ENCODE measurements around the gene TEX54. TPM values are rescaled to one million over a fixed set of nuclear protein-coding genes. Genes with fewer than 3 reads are reported as not detected.

The TEX54 gene
- total RNA-seq, 2 donors from 2014 or later = 1.0 TPM; not detected in 1

GRCh38 chr11:62801071-62801470 lies 31.6 kb downstream of the TEX54 start:
- DNase-seq (ENCODE audit: low spot score) (no peak), ATAC-seq (no peak)
- peaks cover 27% of the 10 kb centered on the region for H3K36me3 Mint-ChIP-seq
- H3K27ac Mint-ChIP-seq = peak overlapping the region in 1 of 2 donors; percentile 73
- H3K4me3 Mint-ChIP-seq = no peak overlapping the region
- no peaks in the 10 kb centered on the region for H3K9me3 Mint-ChIP-seq
- H3K27me3 Mint-ChIP-seq = no peaks in the 10 kb centered on the region
- peaks cover 31 to 42% of the 10 kb centered on the region in 2 donors for H3K4me1 Mint-ChIP-seq (ENCODE audit: low read depth in 2 of 2)

DNA sequence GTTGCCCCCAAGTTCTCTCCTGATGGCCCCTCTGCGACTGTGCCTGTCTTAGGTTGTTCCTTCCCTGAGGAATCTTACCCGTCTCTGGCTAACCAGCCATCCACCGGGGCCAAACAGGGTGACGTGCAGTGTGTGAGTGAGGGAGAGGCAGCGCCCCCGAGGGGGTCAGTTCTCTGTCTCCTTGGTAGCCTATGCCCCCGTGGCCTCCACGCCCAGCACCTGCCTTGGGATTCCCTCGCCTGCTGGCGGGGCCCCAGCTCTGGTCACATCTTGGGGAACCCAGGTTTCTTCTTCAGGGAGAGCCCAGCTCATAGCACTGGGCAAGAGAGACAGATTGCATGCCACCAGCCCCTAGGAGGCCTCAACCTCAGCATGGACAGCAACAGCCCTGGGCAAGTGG lies 33.2 kb downstream of the TEX54 start:
- Mint-ChIP-seq H3K36me3 (peaks cover 37% of the 10 kb centered on the region), H3K27ac (peak overlapping the region in 1 of 2 donors; percentile 48), H3K9me3 (no peaks in the 10 kb centered on the region), H3K4me3 (no peak overlapping the region), H3K4me1 (ENCODE audit: low read depth in 2 of 2) (peaks cover 20 to 34% of the 10 kb centered on the region in 2 donors), H3K27me3 (no peaks in the 10 kb centered on the region)
- no peak for DNase-seq (ENCODE audit: low spot score)
- peak; percentile 2 to 34 for ATAC-seq

- Mint-ChIP-seq H3K27ac (peak overlapping the region in 1 of 2 donors; percentile 29), H3K36me3 (peaks cover 30% of the 10 kb centered on the region), H3K4me1 (ENCODE audit: low read depth in 2 of 2) (peaks cover 8 to 22% of the 10 kb centered on the region in 2 donors), H3K4me3 (no peak overlapping the region), H3K27me3 (no peaks in the 10 kb centered on the region), H3K9me3 (no peaks in the 10 kb centered on the region)
- DNase-seq (ENCODE audit: low spot score) (no peak), ATAC-seq (no peak)
Observed at GRCh38 chr11:62796281-62796680, 36.4 kb downstream of the TEX54 start.

DNA sequence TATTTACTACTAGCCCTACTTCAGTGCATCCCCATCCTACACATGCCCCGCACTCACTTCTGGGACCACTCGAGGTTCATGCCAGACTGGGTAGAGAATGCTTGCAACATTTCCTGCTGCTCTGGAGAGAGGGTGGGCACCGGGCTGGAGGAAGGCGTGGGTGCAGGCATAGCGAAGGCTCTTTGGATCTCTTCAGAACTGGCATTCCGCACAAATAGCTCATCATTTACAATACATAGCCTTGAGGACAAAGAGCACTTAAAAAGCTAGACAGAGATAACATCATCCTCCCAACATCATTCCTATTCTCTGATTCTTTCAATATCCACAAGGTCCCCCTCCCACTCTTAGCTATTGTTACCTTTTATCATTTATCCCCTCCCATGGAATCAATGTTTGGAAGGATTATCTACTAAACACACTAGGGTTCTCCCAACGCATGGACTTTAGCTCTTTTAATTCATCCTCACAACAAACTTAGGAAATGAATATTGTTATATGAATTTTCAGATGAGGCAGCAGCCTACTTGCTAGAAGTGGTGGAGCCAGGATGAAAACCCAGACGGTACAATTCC lies 38.4 kb downstream of the TEX54 start:
- Mint-ChIP-seq H3K27ac (peak overlapping the region; percentile 3 to 36), H3K27me3 (no peaks in the 10 kb centered on the region), H3K9me3 (no peaks in the 10 kb centered on the region), H3K4me1 (ENCODE audit: low read depth in 2 of 2) (peaks cover 21 to 31% of the 10 kb centered on the region in 2 donors), H3K36me3 (peaks cover 31% of the 10 kb centered on the region), H3K4me3 (no peak overlapping the region)
- DNase-seq (ENCODE audit: low spot score) = no peak
- ATAC-seq = no peak

- Mint-ChIP-seq H3K4me3 (peak overlapping the region; percentile 88), H3K4me1 (ENCODE audit: low read depth in 2 of 2) (peaks cover 33 to 34% of the 10 kb centered on the region in 2 donors), H3K9me3 (no peaks in the 10 kb centered on the region), H3K36me3 (peaks cover 32% of the 10 kb centered on the region), H3K27ac (peak overlapping the region; percentile 82 to 88), H3K27me3 (no peaks in the 10 kb centered on the region)
- ATAC-seq (no peak), DNase-seq (ENCODE audit: low spot score) (no peak)
Observed at GRCh38 chr11:62792202-62792575, 40.5 kb downstream of the TEX54 start.

GRCh38 chr11:62791501-62792201 lies 41.0 kb downstream of the TEX54 start, which contains the start of gene TMEM223:
Gene TMEM223, minus strand, starts transcription at chr11:62792006. Its CDS starts 12 bp downstream, at chr11:62791994.
- H3K36me3 Mint-ChIP-seq = peaks cover 32% of the 10 kb centered on the region
- H3K4me1 Mint-ChIP-seq (ENCODE audit: low read depth in 2 of 2) = peaks cover 33 to 34% of the 10 kb centered on the region in 2 donors
- peak within 1 kb of the TSS; percentile 82 to 88 for H3K27ac Mint-ChIP-seq
- H3K9me3 Mint-ChIP-seq = no peaks in the 10 kb centered on the region
- H3K27me3 Mint-ChIP-seq = no peaks in the 10 kb centered on the region
- ATAC-seq (peak; percentile 86 to 87), DNase-seq (ENCODE audit: low spot score) (peak; percentile 94)
- peak within 1 kb of the TSS; percentile 88 for H3K4me3 Mint-ChIP-seq

- H3K9me3 Mint-ChIP-seq = no peaks in the 10 kb centered on the region
- ATAC-seq (no peak), DNase-seq (ENCODE audit: low spot score) (peak; percentile 35)
- H3K27me3 Mint-ChIP-seq = no peaks in the 10 kb centered on the region
- H3K4me1 Mint-ChIP-seq (ENCODE audit: low read depth in 2 of 2) = peaks cover 34 to 41% of the 10 kb centered on the region in 2 donors
- H3K36me3 Mint-ChIP-seq = peaks cover 18% of the 10 kb centered on the region
- H3K27ac Mint-ChIP-seq = peak overlapping the region; percentile 82 to 88
- peak overlapping the region; percentile 90 for H3K4me3 Mint-ChIP-seq
Observed at GRCh38 chr11:62789576-62789975, 43.1 kb downstream of the TEX54 start.

GRCh38 chr11:62788991-62789390 lies 43.6 kb downstream of the TEX54 start:
- H3K4me1 Mint-ChIP-seq (ENCODE audit: low read depth in 2 of 2) = peaks cover 31 to 41% of the 10 kb centered on the region in 2 donors

GRCh38 chr11:62787005-62787759 lies 45.5 kb downstream of the TEX54 start, which contains the start of gene TMEM179B:
Gene TMEM179B, plus strand, starts transcription at chr11:62787402. Its CDS starts 30 bp downstream, at chr11:62787432.
- ATAC-seq = peak; percentile 90 to 92
- Mint-ChIP-seq H3K9me3 (no peaks in the 10 kb centered on the region), H3K4me3 (peak within 1 kb of the TSS; percentile 90), H3K36me3 (peaks cover 12% of the 10 kb centered on the region), H3K27ac (peak within 1 kb of the TSS; percentile 82 to 88), H3K4me1 (ENCODE audit: low read depth in 2 of 2) (peaks cover 26 to 37% of the 10 kb centered on the region in 2 donors), H3K27me3 (no peaks in the 10 kb centered on the region)
- peak; percentile 98 for DNase-seq (ENCODE audit: low spot score)

More at GRCh38 chr11:62788991-62789390, 43.6 kb downstream of the TEX54 start:
- DNase-seq (ENCODE audit: low spot score) = peak; percentile 31
- Mint-ChIP-seq H3K36me3 (peaks cover 12% of the 10 kb centered on the region), H3K9me3 (no peaks in the 10 kb centered on the region), H3K27me3 (no peaks in the 10 kb centered on the region), H3K4me3 (peak overlapping the region; percentile 90), H3K27ac (peak overlapping the region; percentile 82 to 88)
- ATAC-seq = no peak

DNA sequence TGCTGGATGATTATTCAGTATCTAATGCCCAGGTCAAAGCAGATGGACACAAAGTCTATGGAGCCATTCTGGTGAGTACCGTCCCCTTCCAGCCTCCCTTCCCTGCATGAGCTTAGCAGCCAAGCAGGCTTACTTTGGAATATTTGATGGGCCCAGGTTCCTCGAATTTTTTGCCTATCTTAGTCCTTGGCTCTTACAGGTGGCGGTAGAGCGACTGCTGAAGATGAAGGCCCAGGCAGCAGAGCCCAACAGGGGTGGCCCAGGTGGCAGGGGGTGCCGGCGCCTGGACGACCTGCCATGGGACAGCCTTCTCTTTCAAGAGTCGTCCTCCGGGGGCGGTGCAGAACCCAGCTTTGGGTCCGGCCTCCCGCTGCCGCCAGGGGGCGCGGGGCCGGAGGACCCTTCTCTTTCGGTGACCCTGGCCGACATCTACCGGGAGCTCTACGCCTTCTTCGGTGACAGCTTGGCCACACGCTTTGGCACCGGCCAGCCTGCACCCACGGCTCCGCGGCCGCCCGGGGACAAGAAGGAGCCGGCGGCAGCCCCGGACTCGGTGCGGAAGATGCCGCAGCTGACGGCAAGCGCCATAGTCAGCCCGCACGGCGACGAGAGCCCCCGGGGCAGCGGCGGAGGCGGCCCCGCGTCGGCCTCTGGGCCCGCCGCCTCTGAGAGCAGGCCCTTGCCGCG lies 46.2 kb downstream of the TEX54 start:
- Mint-ChIP-seq H3K27me3 (no peaks in the 10 kb centered on the region), H3K4me3 (peak overlapping the region; percentile 90), H3K4me1 (ENCODE audit: low read depth in 2 of 2) (peaks cover 24 to 34% of the 10 kb centered on the region in 2 donors), H3K36me3 (peaks cover 12% of the 10 kb centered on the region), H3K27ac (peak overlapping the region; percentile 82 to 88), H3K9me3 (no peaks in the 10 kb centered on the region)
- ATAC-seq (peak; percentile 85), DNase-seq (ENCODE audit: low spot score) (peak; percentile 92)

- peak; percentile 39 for DNase-seq (ENCODE audit: low spot score)
- no peaks in the 10 kb centered on the region for H3K27me3 Mint-ChIP-seq
- H3K27ac Mint-ChIP-seq = no peak overlapping the region
- ATAC-seq = no peak
- no peaks in the 10 kb centered on the region for H3K36me3 Mint-ChIP-seq
- H3K4me1 Mint-ChIP-seq (ENCODE audit: low read depth in 2 of 2) = peaks cover 2 to 11% of the 10 kb centered on the region in 2 donors
- no peak overlapping the region for H3K4me3 Mint-ChIP-seq
- no peaks in the 10 kb centered on the region for H3K9me3 Mint-ChIP-seq
Observed at GRCh38 chr11:62782753-62783152, 49.9 kb downstream of the TEX54 start.

Measured in natural killer cell treated with Interleukin-12 subunit alpha and Interleukin-12 subunit beta and Interleukin-15 and Interleukin-18, amount 100 ng/mL, for 72 hours (primary cell).